Measurements from ENCODE around the gene TRH. TPM values are rescaled to one million over a fixed set of nuclear protein-coding genes. Genes with fewer than 3 reads are reported as not detected.

TRH gene
- total and polyA plus RNA-seq, 9 of the 15 experiments (the other 6 are each of a cell fraction or from before 2014, with no cell fraction given): not detected

DNA sequence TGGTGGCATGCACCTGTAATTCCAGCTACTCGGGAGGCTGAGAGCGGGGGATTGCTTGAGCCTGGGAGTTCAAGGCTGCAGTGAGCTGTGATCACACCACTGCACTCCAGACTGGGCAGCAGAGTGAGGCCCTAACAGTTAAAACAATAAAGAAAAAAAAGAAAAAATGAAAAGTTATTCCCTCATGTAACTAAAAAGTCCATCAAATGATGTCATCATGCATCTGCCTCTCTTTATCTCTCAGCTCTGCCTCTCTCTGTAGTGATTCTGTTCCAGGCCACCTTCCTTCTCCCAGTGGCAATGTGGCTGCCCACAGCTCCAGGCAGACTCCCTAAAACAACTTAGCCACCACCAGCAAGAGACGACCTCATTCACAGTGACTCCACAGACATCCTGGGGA lies 31.5 kb upstream of the TRH start (continued):
- TF ChIP-seq CTCF (IDR thresholded peaks at IDR 0.05 in 2 of 3, conservative IDR thresholded peaks at IDR 0.05 in 1 of 3; ENCODE audit: insufficient read depth in 2 of 3, low read depth in 1 of 3, low read length in 3 of 3): no peak
- TF ChIP-seq ZNF274 (IDR thresholded peaks at IDR 0.05; ENCODE audit: borderline replicate concordance, low read depth, low read length): no peak
- TF ChIP-seq TAF1 (IDR thresholded peaks at IDR 0.05; ENCODE audit: control insufficient read depth, extremely low read depth, insufficient read depth, low read length, severe bottlenecking): no peak
- TF ChIP-seq MBD2 (IDR thresholded peaks at IDR 0.05; ENCODE audit: borderline replicate concordance, low read depth): no peak
- no peak for TF ChIP-seq SRSF3 (IDR thresholded peaks at IDR 0.05; ENCODE audit: insufficient read depth, low read length)
- no peak for TF ChIP-seq CCAR2 (IDR thresholded peaks at IDR 0.05; ENCODE audit: low read depth, low read length)
- no peak for TF ChIP-seq ZNF408 (CRISPR knock-in tag; IDR thresholded peaks at IDR 0.05; ENCODE audit: low read depth)
- TF ChIP-seq SMAD4 (CRISPR knock-in tag; conservative IDR thresholded peaks at IDR 0.05): no peak
- TF ChIP-seq ZNF444 (CRISPR knock-in tag; IDR thresholded peaks at IDR 0.05): no peak
- TF ChIP-seq SMAD1 (IDR thresholded peaks at IDR 0.05; ENCODE audit: low read depth, low read length, partially characterized antibody): no peak

DNA sequence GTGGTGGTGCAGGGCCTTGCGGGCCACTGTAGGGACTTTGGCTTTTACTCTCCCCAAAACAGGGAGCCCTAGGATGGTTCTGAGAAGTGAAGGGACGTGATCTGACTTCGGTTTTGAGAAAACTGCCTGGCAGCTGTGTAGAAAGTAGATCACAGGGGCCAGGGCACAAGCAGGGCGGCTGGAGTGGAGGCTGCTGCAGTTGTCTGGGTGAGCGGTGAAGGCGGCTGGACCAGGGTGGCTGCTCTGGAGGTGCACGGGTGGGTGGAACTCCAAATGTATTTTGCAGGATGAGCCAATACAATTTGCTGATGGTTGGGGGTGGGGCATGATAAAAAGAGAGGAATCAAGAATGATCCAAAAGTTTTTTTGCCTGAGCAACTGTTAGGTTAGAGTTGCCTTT lies 29.8 kb upstream of the TRH start:
- Histone ChIP-seq H3K27ac (ENCODE audit: extremely low read depth, low read depth, low read length) (no peak overlapping the region), H4K20me1 (replicated peaks; ENCODE audit: control insufficient read depth, insufficient read depth, low read length) (no peaks in the 10 kb centered on the region), H3K9me1 (ENCODE audit: control insufficient read depth, insufficient read depth, low read length) (no peaks in the 10 kb centered on the region), H3K79me2 (ENCODE audit: control insufficient read depth, insufficient read depth, low read length) (no peaks in the 10 kb centered on the region), H3K4me1 (replicated peaks in 1 of 2; ENCODE audit: control insufficient read depth in 2 of 2, insufficient read depth in 2 of 2, low read length in 2 of 2) (no peaks in the 10 kb centered on the region), H3K4me3 (no peak overlapping the region), H3K36me3 (ENCODE audit: control insufficient read depth, insufficient read depth, low read length) (no peaks in the 10 kb centered on the region), H3K9ac (ENCODE audit: insufficient read depth in 1 of 2, low read depth in 2 of 2, low read length in 2 of 2) (no peak overlapping the region), H3K9me3 (replicated peaks; ENCODE audit: control insufficient read depth, insufficient read depth, low read depth, low read length) (no peaks in the 10 kb centered on the region), H2AFZ (ENCODE audit: low read depth, low read length) (no peak overlapping the region), H3K4me2 (ENCODE audit: insufficient read depth, low read length) (no peak overlapping the region), H3K27me3 (ENCODE audit: control insufficient read depth in 2 of 2, insufficient read depth in 2 of 2, low read length in 2 of 2) (peaks cover 24 to 38% of the 10 kb centered on the region in 2 experiments; a peak in 4 of 5 replicates)
- ChIA-PET CTCF (ENCODE audit: low intra/inter-chr PET ratio) (no interaction called here), POLR2A (no interaction called here)
- no peak for DNase-seq (ENCODE audit: extremely low read depth in 1 of 4, low spot score in 3 of 4)
- FAIRE-seq: no peak
- in situ Hi-C loops (cut with MboI) (loop anchor here (5.0 kb wide), 1 partner anchor 153 kb away; no protein-coding TSS in a partner anchor), intact Hi-C loops (cut with micrococcal nuclease) (loop anchor here (5.0 kb wide), 2 partner anchors 58 to 153 kb away; no protein-coding TSS in a partner anchor)
- WGBS (ENCODE audit: insufficient coverage, low coverage, missing lambda C conversion rate): 22% methylated on average over 6 of the region's 7 CpGs
- no TSS peak for BruUV-seq (replicated peaks)
- ATAC-seq: no peak
- no peak for TF ChIP-seq ZNF609 (CRISPR knock-in tag; IDR thresholded peaks at IDR 0.05; ENCODE audit: borderline replicate concordance)
- TF ChIP-seq, protein P1, sequence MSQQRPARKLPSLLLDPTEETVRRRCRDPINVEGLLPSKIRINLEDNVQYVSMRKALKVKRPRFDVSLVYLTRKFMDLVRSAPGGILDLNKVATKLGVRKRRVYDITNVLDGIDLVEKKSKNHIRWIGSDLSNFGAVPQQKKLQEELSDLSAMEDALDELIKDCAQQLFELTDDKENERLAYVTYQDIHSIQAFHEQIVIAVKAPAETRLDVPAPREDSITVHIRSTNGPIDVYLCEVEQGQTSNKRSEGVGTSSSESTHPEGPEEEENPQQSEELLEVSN (IDR thresholded peaks at IDR 0.05; ENCODE audit: borderline replicate concordance in 1 of 2, extremely low read depth in 1 of 2, insufficient read depth in 1 of 2, insufficient read length in 1 of 2, low read depth in 1 of 2, low read length in 1 of 2, poor library complexity in 1 of 2, severe bottlenecking in 1 of 2): no peak
- TF ChIP-seq MCM3 (IDR thresholded peaks at IDR 0.05): no peak

All from K562 (cell line).